ENCODE measurements around the gene AKAP9.
"Not testable (repeated sequence)": the region's sequence is repeated elsewhere in the genome, so short reads cannot be mapped to it uniquely, and the experiment has no call there.

Gene AKAP9

DNA sequence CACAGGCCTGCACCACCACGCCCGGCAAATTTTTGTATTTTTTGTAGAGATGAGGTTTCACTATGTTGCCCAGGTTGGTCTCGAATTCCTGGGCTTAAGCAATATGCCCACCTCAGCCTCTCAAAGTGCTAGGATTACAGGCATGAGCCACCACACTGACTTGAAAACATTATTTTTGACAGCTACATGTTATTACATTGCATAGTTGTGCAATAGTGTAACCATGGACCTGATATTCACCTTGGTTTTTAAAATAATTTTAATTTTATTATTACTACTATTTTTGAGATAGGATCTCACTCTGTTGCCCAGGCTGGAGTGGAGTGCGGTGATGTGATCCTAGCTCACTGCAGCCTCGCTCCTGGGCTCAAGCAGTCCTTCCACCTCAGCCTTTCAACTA lies 18.4 kb downstream of the AKAP9 start:
- Histone ChIP-seq H3K27me3 (replicated peaks) (no peaks in the 10 kb centered on the region), H3K4me3 (ENCODE audit: low read depth, low read length) (no peak overlapping the region), H3K27ac (no peak overlapping the region), H3K36me3 (replicated peaks) (no peaks in the 10 kb centered on the region)
- TF ChIP-seq, protein P1, sequence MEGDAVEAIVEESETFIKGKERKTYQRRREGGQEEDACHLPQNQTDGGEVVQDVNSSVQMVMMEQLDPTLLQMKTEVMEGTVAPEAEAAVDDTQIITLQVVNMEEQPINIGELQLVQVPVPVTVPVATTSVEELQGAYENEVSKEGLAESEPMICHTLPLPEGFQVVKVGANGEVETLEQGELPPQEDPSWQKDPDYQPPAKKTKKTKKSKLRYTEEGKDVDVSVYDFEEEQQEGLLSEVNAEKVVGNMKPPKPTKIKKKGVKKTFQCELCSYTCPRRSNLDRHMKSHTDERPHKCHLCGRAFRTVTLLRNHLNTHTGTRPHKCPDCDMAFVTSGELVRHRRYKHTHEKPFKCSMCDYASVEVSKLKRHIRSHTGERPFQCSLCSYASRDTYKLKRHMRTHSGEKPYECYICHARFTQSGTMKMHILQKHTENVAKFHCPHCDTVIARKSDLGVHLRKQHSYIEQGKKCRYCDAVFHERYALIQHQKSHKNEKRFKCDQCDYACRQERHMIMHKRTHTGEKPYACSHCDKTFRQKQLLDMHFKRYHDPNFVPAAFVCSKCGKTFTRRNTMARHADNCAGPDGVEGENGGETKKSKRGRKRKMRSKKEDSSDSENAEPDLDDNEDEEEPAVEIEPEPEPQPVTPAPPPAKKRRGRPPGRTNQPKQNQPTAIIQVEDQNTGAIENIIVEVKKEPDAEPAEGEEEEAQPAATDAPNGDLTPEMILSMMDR (IDR thresholded peaks at IDR 0.05; ENCODE audit: low read depth, low read length, missing control alignments), result no peak
- DNase-seq, result no peak
- in situ Hi-C loops (cut with HindIII; ENCODE audit: low pct_ligation_motif_present, low sequenced_read_pairs), result no loop called here

GRCh38 chr7:91961816-91962215 lies 21.2 kb downstream of the AKAP9 start:
- Histone ChIP-seq H3K27me3 (replicated peaks) (no peaks in the 10 kb centered on the region), H3K27ac (no peak overlapping the region), H3K36me3 (replicated peaks) (no peaks in the 10 kb centered on the region), H3K4me3 (ENCODE audit: low read depth, low read length) (no peak overlapping the region)
- in situ Hi-C loops (cut with HindIII; ENCODE audit: low pct_ligation_motif_present, low sequenced_read_pairs), result no loop called here
- no peak for DNase-seq
- TF ChIP-seq, protein P1 (IDR thresholded peaks at IDR 0.05; ENCODE audit: low read depth, low read length, missing control alignments), result no peak

DNA sequence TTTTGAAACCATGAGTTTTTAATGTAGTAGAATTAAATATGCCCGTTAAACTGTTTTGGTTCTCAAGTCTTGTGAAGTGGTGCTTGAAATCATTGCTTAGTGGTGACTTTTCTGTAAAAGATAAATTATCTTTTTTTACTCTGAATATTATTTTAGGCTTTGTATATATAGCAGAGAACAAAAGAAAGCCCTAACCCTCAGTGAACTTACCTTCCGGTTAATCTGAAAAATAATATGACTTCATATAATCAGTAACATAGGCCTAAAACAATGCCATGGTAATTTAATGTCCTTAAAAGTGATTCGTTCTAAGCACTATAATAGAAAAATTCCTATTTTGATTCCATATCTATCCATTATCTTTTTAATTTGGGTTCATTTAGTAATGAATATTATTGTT lies 21.8 kb downstream of the AKAP9 start:
- H3K27me3 ChIP-seq (replicated peaks), result no peaks in the 10 kb centered on the region
- DNase-seq, result no peak
- H3K36me3 ChIP-seq (replicated peaks), result no peaks in the 10 kb centered on the region
- no peak overlapping the region for H3K27ac ChIP-seq
- TF ChIP-seq, protein P1 (IDR thresholded peaks at IDR 0.05; ENCODE audit: low read depth, low read length, missing control alignments), result no peak
- H3K4me3 ChIP-seq (ENCODE audit: low read depth, low read length), result no peak overlapping the region
- in situ Hi-C loops (cut with HindIII; ENCODE audit: low pct_ligation_motif_present, low sequenced_read_pairs), result no loop called here

DNA sequence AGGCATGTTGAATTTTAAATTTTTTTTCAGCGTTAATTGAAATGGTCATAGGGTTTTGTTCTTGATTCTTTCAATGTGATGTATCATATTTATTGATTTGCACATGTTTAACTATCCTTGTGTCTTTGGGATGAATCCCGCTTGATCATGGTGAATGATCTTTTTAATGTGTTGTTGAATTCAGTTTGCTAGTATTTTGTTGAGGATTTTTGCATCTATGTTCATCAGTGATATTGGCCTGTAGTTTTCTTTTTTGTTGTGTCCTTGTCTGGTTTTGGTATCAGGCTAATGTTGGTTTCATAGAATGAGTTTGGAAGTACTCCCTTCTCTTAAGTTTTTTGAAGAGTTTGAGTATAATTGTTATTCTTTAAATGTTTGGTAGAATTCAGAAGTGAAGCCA lies 26.9 kb downstream of the AKAP9 start:
- H3K27me3 ChIP-seq (replicated peaks); H3K4me3 ChIP-seq (ENCODE audit: low read depth, low read length); in situ Hi-C loops (cut with HindIII; ENCODE audit: low pct_ligation_motif_present, low sequenced_read_pairs); H3K27ac ChIP-seq; H3K36me3 ChIP-seq (replicated peaks); DNase-seq: not testable (repeated sequence)

DNA sequence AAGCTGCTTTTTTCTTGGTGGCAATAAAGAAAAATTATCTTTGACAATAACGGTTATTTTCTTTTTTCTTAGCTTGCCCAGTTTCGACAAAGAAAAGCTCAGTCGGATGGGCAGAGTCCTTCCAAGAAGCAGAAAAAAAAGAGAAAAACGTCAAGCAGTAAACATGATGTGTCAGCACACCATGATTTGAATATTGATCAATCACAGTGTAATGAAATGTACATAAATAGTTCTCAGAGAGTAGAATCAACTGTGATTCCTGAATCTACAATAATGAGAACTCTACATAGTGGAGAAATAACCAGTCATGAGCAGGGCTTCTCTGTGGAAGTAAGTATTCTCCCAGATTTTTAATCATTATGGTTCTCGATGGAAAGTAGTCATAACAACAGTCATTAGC lies 33.0 kb downstream of the AKAP9 start:
- no peak for DNase-seq
- in situ Hi-C loops (cut with HindIII; ENCODE audit: low pct_ligation_motif_present, low sequenced_read_pairs), result no loop called here
- H3K27me3 ChIP-seq (replicated peaks), result no peaks in the 10 kb centered on the region
- TF ChIP-seq, protein P1 (IDR thresholded peaks at IDR 0.05; ENCODE audit: low read depth, low read length, missing control alignments), result no peak
- H3K27ac ChIP-seq, result no peak overlapping the region
- no peaks in the 10 kb centered on the region for H3K36me3 ChIP-seq (replicated peaks)
- no peak overlapping the region for H3K4me3 ChIP-seq (ENCODE audit: low read depth, low read length)

GRCh38 chr7:91974066-91974465 lies 33.4 kb downstream of the AKAP9 start:
- H3K27ac ChIP-seq, result no peak overlapping the region
- no peak overlapping the region for H3K4me3 ChIP-seq (ENCODE audit: low read depth, low read length)
- no peaks in the 10 kb centered on the region for H3K36me3 ChIP-seq (replicated peaks)
- TF ChIP-seq, protein P1 (IDR thresholded peaks at IDR 0.05; ENCODE audit: low read depth, low read length, missing control alignments), result no peak
- in situ Hi-C loops (cut with HindIII; ENCODE audit: low pct_ligation_motif_present, low sequenced_read_pairs), result no loop called here
- no peaks in the 10 kb centered on the region for H3K27me3 ChIP-seq (replicated peaks)
- DNase-seq, result no peak
